HG03439 (cell line): ENCODE measurements around the gene TMED10.
"Not testable (repeated sequence)": the region's sequence is repeated elsewhere in the genome, so short reads cannot be mapped to it uniquely, and the experiment has no call there.

Experiments used
- ATAC-seq: cut with Tn5 transposase; IDR thresholded peaks from one replicate; pipeline ENCODE4 v1.9.1; 2021; ENCODE audit warnings: mild to moderate bottlenecking, moderate library complexity; ENCODE audit not compliant: unreplicated experiment

The TMED10 gene

DNA sequence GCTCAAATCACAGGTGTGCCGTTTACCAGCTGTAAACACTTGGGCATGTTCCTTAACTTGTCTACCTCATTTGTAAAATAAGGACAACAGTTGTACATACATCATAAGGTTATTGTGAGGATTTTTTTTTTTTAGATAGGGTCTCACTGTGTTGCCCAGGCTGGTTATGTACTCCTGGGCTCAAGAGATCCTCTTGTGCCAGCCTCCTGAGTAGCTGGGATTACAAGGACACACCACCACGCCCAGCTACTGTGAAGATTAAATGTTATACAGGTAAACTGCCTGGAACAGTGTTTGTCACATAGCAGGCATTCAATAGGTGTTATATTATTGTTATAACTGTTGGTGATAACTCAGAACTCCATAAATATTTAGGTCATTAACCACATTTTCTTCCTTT lies 12.7 kb downstream of the TMED10 start:
- ATAC-seq, result no peak

DNA sequence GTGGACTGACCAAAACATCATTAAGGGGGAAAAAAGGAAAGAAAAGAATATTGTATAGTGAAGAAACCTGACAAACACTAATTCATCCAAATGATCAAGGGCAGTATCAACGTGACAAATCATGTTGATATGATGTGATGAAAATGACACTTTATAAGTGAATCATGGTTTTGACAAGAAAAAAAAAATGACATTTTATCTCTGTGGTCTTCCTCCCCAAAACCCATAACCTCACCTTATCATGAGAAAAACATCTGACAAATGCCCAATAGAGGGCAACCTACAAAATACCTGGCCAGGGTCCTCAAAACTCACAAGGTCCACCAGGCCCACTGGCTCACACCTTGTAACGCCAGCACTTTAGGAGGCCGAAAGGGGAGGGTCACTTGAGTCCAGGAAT lies 13.8 kb downstream of the TMED10 start:
- ATAC-seq, result no peak

DNA sequence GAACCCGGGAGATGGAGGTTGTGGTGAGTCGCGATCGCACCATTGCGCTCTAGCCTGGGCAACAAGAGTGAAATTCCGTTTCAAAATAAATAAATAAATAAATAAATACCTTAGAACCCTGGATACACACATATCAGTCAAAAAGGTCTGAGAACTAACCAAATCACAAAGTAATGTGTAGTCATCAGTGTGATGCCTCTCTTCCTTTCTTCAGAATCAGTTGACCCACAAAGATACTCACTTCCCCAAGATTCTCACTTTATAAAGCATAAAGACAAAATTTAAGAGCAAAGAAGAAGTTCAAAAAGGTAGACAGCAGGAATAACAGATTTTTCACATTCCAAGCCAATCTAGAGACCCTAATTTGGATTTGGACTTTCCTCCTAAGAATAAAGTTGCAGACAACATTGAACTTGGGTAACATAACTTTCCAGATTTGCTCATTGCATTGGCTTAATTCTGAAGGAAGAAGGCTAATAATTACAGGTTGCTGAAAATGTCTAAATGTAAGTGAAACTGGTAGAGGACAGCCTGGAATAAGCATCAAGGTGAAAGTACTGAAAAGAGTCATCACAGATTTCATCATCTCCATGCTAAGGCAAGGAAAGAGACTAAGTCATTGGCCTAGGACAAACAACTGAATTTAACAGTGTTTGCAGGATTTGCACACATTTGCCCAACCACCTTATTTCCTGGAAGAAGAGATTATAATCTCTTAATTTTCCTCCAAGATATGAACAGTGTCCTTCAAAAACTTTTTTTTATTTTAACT lies 17.4 kb downstream of the TMED10 start:
- no peak for ATAC-seq

DNA sequence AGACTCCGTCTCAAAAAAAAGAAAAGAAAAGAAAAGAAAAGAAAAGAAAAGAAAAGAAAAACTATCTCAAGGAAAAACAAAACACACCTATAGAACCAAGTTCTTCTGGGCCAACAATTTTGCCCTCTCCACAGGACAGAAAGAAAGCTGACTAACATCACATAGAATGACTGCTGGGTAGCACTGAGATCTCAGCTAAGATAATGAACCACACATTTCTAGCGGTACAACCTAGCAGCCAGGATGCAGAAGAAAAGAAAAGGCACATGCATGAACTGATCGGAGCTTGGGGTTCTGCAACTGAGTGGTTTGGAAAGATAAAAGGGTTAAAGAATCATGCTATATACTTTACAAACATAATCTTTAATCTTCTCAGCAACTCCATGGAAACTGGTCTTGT lies 19.5 kb downstream of the TMED10 start:
- no peak for ATAC-seq

DNA sequence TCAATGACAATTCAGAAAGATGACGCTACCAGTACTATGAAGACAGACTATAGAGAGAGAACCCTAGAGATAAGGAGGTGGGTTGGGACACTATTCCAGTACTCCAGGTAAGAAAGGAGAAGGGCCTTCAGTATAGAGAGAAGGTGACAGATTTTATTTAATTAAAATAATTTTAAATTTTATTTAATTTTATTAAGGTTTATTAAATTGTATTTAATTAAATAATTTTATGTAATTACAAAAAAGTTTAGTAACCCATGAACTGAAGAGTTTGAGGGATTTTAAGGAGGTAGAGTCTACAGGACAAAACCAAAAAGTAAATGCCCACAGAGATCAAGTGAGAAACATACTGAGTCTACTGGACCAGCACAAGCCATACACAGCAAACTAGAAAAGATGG lies 20.3 kb downstream of the TMED10 start:
- no peak for ATAC-seq

DNA sequence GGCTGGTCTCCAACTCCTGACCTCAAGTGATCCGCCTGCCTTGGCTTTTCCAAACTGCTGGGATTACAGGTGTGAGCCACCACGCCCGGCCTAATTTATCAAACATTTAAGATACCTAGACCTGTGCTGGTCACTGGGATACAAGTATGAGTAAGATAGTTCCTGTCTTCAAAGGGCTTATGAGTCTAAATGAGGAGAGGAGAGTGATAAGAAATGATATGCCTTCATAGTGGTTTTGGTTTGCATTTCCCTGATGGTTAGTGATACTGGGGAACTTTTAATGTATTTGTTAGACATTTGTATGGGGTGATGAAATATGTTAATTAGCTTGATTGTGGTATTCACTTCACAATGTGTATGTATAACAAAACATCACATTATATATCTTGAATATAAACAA lies 21.2 kb downstream of the TMED10 start:
- ATAC-seq, result no peak

DNA sequence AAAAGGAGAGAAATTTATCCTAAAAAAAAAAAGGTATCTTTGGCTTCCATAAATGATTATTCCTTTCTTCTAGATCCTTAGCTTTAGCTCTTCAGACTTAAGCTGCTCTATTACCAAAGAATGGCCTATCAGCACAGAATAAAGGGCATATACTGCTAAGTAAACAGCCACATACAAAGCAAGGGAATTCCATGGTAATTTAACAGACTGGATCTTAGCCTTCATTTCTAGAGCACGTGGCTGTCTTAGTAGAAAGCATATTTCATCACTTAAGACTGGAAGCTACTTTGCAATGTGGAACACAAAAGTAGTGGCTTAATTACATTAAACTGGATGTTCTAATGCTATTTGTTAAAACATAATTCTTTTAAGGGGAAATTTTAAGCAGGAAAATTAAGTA lies 23.1 kb downstream of the TMED10 start:
- ATAC-seq, result no peak

DNA sequence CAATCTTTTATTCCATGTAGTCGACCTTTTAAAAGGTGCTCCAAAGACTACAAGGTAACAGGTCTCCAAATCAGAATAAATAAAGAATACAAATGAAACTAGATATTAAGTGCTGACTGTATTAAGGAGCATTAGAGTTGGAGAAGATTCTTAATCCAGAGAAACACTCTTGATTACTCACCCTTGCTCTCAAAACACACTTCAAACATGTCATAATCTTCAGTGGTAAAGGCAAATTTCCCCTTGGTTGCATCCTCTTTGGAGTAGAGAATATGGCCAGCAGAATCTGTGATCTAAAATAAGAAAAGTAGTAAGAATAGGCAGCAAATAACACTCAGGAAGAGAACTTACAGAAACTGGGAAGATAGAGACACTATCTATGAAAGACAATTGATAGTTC lies 24.6 kb downstream of the TMED10 start:
- no peak for ATAC-seq

DNA sequence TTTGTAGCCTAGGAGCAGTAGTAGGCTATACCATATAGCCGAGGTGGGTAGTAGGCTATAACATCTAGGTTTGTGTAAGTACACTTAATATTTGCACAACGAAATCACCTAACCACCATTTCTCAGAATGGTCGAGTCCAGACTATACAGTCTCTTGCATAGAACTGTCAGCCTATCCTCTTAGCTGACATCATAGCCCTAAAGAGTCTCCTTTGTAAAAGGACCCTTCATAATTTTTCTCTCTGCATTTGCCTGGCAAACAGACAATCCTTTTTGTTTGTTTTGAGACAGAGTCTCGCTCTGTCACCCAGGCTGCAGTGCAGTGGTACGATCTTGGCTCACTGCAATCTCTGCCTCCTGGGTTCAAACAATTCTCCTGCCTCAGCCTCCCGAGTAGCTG lies 25.8 kb downstream of the TMED10 start:
- ATAC-seq, result not testable (repeated sequence)

DNA sequence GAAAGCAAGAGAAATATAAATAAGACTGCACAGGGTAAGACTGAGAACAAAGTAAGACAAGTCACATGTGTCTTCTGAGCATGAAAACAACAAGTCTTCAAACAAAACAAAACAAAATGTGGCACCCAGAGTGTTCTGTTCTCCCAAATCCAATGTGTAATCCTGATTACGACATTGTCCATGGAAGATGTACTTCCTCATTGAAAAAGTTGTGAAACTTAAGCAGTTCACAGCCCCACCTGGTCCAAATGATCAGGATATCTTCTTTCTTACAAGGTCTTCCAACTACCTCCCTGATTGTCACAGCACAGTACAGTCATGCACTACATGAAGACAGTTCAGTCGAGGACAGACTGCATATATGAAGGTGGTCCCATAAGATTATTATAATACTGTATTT lies 26.3 kb downstream of the TMED10 start:
- no peak for ATAC-seq

DNA sequence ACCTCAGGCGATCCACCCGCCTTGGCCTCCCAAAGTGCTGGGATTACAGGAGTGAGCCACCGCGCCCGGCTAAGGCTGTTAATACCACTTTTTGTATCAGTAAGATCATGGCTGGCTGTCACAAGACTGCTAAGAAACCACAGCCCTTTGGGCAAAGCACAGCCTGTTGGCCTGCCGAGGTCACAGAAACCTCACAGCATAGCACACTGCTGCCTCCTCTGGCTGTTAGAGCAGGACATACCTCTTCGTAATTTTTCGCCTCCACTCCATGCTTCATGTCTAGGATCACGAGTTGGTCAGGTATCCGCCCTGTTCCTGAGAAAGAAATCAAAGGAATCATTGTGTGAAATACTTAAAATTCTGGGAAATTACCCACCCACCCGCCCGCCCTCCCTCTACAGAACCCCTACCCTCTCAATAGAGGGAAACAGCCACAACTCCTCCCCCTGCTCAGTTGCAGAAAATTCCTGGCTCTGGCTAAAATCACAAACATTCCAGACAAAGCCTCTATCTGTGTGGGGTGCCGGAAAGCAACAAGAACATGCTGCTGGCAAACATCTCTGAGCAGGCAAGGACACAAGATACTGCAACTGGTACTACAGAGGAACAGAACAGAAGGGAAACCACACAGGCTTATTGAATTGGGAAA lies 28.9 kb downstream of the TMED10 start:
- no peak for ATAC-seq

DNA sequence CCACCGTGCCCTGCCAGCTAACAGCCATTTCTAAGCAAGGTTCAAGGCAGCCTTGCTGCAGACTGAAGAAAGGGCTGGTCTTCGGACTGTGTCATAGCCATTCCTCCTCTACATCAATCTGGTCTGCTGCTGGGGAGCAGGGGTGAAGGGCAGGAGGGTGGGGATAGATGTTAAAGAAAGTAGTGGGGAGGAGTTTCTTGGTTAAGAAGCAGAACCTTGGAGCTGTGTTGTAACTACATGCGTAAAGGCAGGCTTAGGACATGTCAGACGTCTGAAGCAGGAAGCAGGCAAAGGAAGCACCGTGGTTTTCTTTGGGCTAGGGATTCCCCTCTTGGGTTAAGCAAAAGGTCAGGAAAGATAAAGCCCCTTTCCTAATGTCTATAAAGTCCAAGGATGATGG lies 31.5 kb downstream of the TMED10 start:
- no peak for ATAC-seq

DNA sequence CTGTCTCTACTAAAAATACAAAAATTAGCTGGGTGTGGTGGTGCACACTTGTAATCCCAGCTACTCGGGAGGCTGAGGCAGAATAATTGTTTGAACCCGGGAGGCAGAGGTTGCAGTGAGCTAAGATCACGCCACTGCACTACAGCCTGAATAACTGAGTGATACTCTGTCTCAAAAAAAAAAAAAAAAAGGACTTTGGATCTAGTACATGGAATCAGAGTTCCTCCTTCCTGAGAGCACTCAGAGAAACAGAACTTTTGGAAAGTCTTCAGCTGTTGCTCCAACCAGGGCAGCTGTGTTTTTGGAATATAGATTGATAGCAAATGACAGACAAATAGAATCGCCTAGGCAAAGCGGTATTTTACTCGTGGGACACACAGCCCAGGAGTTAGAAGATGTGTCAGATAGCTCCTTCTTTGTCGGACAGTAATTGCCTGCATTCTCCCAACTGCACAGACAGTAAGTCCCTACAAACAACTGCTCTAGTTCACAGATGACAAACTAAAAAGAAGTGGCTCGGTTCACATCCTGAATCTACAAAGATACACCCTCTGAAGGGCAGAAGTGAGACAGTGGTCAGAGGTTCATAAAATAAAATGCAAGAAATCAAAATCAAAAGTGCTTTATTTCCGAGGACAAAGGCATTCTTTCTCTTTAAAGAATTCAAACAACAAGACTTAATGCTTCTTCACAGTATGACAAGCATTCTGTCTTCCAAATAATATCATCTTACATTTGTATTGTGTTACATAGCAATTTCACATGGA lies 32.5 kb downstream of the TMED10 start:
- ATAC-seq, result no peak

DNA sequence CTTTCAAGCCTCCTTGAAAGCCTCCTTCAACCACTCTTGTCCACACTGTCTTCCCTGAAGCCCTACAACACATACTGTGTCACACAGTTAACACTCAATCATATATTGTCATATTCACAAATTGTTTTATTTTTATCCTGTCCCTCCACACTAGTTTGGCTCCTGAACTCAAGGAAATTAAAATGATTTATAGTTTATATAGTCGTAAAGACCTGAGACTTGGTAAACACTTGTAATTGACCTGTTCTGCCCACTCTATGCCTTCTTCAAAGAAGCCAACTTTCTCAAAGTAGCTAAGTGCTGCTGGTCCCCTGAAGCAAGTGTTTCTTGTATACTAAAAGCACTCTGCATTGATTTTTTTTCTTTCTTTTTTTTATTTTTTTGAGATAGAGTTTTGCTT lies 33.9 kb downstream of the TMED10 start:
- ATAC-seq, result no peak

DNA sequence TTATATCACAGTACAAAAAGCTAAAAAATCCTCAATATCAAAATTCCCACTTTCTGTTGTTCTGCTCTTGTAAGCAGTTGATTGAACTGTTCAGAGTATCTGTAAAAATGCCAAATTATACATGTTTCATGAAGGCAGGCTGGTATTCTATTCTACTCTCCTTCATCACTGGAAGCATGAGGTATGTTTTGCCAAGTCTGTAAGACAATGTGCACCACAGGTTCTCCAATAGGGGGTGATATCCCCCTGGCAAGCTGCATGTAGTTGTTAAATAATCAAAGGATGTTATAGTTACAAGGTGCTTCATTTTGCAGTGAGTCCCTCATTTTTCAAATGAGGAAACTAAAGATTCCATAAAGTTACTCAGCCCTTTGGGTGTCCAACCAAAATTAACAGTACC lies 34.4 kb downstream of the TMED10 start:
- no peak for ATAC-seq

DNA sequence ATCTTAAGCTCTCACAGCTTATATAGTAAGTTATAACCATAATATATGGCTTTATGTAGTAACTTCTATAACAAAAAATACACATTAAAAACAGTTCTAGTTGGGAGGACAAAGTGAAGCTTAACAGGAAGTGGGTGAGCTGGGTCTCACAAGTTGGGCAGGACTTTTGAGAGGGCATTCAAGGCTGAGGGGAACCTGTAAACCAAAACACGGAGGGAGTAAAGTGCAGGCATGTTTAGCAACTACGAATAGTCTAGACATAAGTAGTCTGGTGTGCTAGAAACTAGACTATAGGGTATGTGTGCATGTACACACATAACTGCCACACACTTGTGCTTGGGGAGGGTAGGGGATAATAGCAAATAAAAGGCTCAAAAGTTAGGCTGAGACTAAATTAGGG lies 35.4 kb downstream of the TMED10 start:
- ATAC-seq, result no peak

DNA sequence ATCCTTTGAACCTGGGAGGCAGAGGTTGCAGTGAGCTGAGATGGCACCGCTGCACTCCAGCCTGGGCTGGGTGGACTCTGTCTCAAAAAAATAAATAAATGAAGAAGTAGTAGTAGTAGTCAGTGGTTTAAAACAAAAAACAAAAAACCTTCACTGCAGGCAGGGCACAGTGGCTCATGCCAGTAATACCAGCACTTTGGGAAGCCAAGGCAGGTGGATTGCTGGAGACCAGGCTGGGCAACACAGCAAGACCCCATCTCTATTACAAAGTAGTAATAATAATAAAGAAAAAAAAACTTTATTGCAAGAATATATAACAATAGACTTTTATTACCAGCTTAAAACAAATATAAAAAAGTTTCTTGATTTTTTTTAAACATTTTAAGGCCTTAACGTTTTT lies 35.8 kb downstream of the TMED10 start:
- ATAC-seq, result no peak

DNA sequence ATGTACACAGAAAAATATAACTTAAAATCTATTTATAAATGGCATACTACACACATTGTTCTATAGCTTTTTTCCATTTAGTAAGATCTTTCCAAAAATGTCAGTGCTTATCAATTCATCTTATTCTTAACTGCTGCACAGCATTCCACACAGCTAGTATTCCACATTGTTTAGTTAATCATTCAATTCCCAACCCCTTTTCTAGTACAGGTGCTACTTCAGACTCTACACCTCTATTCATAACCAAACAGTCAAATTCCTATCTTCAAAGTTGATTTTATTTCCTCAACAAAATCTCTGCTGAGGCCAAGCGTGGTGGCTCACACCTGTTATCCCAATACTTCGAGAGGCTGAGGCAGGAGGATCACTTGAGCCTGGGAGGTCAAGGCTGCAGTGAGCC lies 37.2 kb downstream of the TMED10 start:
- no peak for ATAC-seq

DNA sequence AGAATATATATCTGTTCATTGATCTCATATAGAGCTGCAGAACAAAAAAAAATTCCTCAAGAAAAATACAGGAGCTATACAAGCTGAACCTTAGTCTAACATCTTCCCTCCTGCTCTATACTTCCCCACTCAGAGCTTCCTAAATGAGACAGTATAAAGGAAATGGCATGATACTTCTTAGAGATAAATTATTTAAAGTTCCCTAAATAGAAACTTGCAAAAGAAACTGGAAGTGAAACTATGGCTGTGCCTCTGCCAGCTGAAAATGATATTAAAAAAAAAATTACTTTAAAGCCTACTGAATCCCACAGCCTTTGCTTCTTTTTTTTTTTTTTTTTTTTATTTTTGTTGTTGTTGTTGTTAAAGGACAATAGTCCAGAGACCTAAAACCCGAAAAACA lies 37.9 kb downstream of the TMED10 start:
- ATAC-seq, result no peak

DNA sequence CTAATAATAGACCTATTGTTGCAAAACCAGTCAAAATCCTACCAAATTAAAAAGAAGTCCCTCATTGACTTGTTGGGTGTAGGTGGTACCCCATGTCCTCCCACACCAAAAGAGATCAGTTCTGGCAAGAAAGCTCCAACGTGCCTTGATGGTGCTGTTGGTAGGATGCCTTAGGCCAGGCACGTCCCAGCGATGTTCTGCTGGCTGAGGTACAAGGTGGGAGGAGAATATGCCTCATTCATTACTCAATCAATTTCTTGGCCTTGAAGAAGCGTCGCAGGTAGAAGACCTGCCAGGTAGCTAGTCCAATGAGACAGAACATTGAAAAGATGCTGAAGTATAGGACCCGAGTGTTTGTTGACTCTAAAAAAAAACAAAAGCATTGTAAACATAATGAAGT lies 41.8 kb downstream of the TMED10 start:
- no peak for ATAC-seq

DNA sequence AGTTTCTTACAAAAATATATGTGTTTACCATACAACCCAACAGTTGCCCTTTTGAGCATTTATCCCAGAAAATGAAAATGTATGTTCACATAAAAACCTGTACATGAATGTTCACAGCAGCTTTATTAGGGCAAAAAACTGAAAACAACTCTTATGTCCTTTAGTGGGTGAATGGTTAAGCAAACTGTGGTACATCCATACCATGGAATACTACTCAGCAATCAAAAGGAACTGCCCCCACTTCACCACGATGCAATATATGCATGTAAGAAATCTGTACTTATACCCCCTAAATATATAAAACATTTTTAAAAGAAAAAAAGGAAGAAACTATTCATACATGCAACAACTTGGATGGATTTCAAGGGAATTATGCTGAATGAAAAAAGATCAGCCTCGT lies 42.8 kb downstream of the TMED10 start:
- ATAC-seq, result no peak
